Stimulated activated effector memory CD8-positive, alpha-beta T cell treated with anti-CD3 and anti-CD28 coated beads, Interleukin-12 subunit alpha, Interleukin-12 subunit beta, amount 100 ng/mL, for 72 hours (primary cell): ENCODE measurements around the gene PRKAR1B.
"Not testable (repeated sequence)": the region's sequence is repeated elsewhere in the genome, so short reads cannot be mapped to it uniquely, and the experiment has no call there.

Experiments
- ATAC-seq: fragments of 150-1000 bp; cut with Tn5 transposase; 2 replicates; pipeline ENCODE4 v1.10.0; 2021
- DNase-seq, 2 donors: peaks; one replicate each; pipeline ENCODE4 v3.0.0; 2021 to 2022; ENCODE audit warnings: low spot score in 2 of 2
- H3K27ac Mint-ChIP-seq: one replicate; pipeline ENCODE4 v1.8.0; 2022; ENCODE audit warnings: mild to moderate bottlenecking, mixed read lengths
- H3K36me3 Mint-ChIP-seq: one replicate; pipeline ENCODE4 v1.8.0; 2022; ENCODE audit warnings: mild to moderate bottlenecking, mixed read lengths
- H3K4me1 Mint-ChIP-seq: one replicate; pipeline ENCODE4 v1.8.0; 2022; ENCODE audit warnings: mixed read lengths
- H3K4me3 Mint-ChIP-seq: one replicate; pipeline ENCODE4 v1.8.0; 2022; ENCODE audit warnings: mild to moderate bottlenecking, mixed read lengths
- H3K9me3 Mint-ChIP-seq: one replicate; pipeline ENCODE4 v1.8.0; 2022; ENCODE audit warnings: mixed read lengths

The PRKAR1B gene

GRCh38 chr7:666454-667292 is 60.4 kb downstream of the PRKAR1B start:
- no peak for DNase-seq
- Mint-ChIP-seq H3K4me1 (peaks cover 12% of the 10 kb centered on the region), H3K9me3 (no peaks in the 10 kb centered on the region), H3K27ac (no peak overlapping the region), H3K4me3 (no peak overlapping the region), H3K36me3 (no peaks in the 10 kb centered on the region)
- ATAC-seq: peak; percentile 39

GRCh38 chr7:665736-666453 is 61.2 kb downstream of the PRKAR1B start:
- H3K4me3 Mint-ChIP-seq: no peak overlapping the region
- peaks cover 12% of the 10 kb centered on the region for H3K4me1 Mint-ChIP-seq
- H3K36me3 Mint-ChIP-seq: no peaks in the 10 kb centered on the region
- DNase-seq (no peak), ATAC-seq (no peak)
- H3K27ac Mint-ChIP-seq: no peak overlapping the region
- H3K9me3 Mint-ChIP-seq: no peaks in the 10 kb centered on the region

- Mint-ChIP-seq H3K4me1 (peaks cover 12% of the 10 kb centered on the region), H3K9me3 (no peaks in the 10 kb centered on the region), H3K4me3 (no peak overlapping the region), H3K36me3 (no peaks in the 10 kb centered on the region), H3K27ac (no peak overlapping the region)
- ATAC-seq: no peak
- DNase-seq: no peak
Observed at GRCh38 chr7:664997-665735, 61.9 kb downstream of the PRKAR1B start.

- H3K4me1 Mint-ChIP-seq: peaks cover 12% of the 10 kb centered on the region
- DNase-seq (no peak), ATAC-seq (no peak)
- no peak overlapping the region for H3K27ac Mint-ChIP-seq
- no peaks in the 10 kb centered on the region for H3K36me3 Mint-ChIP-seq
- no peak overlapping the region for H3K4me3 Mint-ChIP-seq
- no peaks in the 10 kb centered on the region for H3K9me3 Mint-ChIP-seq
Observed at GRCh38 chr7:664402-664775, 62.7 kb downstream of the PRKAR1B start.

GRCh38 chr7:662576-662975 is 64.5 kb downstream of the PRKAR1B start:
- ATAC-seq (no peak), DNase-seq (no peak)
- peak overlapping the region; percentile 83 for H3K27ac Mint-ChIP-seq
- peaks cover 3% of the 10 kb centered on the region for H3K9me3 Mint-ChIP-seq
- H3K36me3 Mint-ChIP-seq: no peaks in the 10 kb centered on the region
- H3K4me1 Mint-ChIP-seq: peaks cover 12% of the 10 kb centered on the region
- H3K4me3 Mint-ChIP-seq: no peak overlapping the region

- ATAC-seq (no peak), DNase-seq (no peak)
- Mint-ChIP-seq H3K27ac (no peak overlapping the region), H3K4me1 (peaks cover 12% of the 10 kb centered on the region), H3K36me3 (no peaks in the 10 kb centered on the region), H3K9me3 (peaks cover 3% of the 10 kb centered on the region), H3K4me3 (no peak overlapping the region)
Observed at GRCh38 chr7:659996-660395, 67.1 kb downstream of the PRKAR1B start.

- ATAC-seq (no peak), DNase-seq (no peak)
- peaks cover 3% of the 10 kb centered on the region for H3K9me3 Mint-ChIP-seq
- no peaks in the 10 kb centered on the region for H3K36me3 Mint-ChIP-seq
- no peak overlapping the region for H3K27ac Mint-ChIP-seq
- no peak overlapping the region for H3K4me3 Mint-ChIP-seq
- H3K4me1 Mint-ChIP-seq: peaks cover 12% of the 10 kb centered on the region
Observed at GRCh38 chr7:659306-659847, 67.7 kb downstream of the PRKAR1B start.

GRCh38 chr7:657565-658119 is 69.4 kb downstream of the PRKAR1B start:
- ATAC-seq: no peak
- Mint-ChIP-seq H3K4me1 (peaks cover 5% of the 10 kb centered on the region), H3K4me3 (no peak overlapping the region), H3K36me3 (no peaks in the 10 kb centered on the region), H3K9me3 (peaks cover 3% of the 10 kb centered on the region), H3K27ac (no peak overlapping the region)
- no peak for DNase-seq

- not testable (repeated sequence) for H3K27ac Mint-ChIP-seq, H3K4me1 Mint-ChIP-seq, H3K36me3 Mint-ChIP-seq, H3K4me3 Mint-ChIP-seq, DNase-seq, ATAC-seq, H3K9me3 Mint-ChIP-seq
Observed at GRCh38 chr7:657010-657409, 70.1 kb downstream of the PRKAR1B start.

GRCh38 chr7:655758-656157 is 71.3 kb downstream of the PRKAR1B start:
- DNase-seq (no peak), ATAC-seq (no peak)
- no peak overlapping the region for H3K4me3 Mint-ChIP-seq
- H3K27ac Mint-ChIP-seq: no peak overlapping the region
- no peaks in the 10 kb centered on the region for H3K36me3 Mint-ChIP-seq
- H3K4me1 Mint-ChIP-seq: no peaks in the 10 kb centered on the region
- H3K9me3 Mint-ChIP-seq: peaks cover 3% of the 10 kb centered on the region

- Mint-ChIP-seq H3K36me3 (no peaks in the 10 kb centered on the region), H3K4me1 (no peaks in the 10 kb centered on the region), H3K4me3 (no peak overlapping the region), H3K9me3 (peaks cover under 1% of the 10 kb centered on the region), H3K27ac (no peak overlapping the region)
- DNase-seq: no peak
- ATAC-seq: no peak
Observed at GRCh38 chr7:653829-654764, 73.0 kb downstream of the PRKAR1B start.

GRCh38 chr7:652881-653280 is 74.2 kb downstream of the PRKAR1B start:
- Mint-ChIP-seq H3K4me1 (no peaks in the 10 kb centered on the region), H3K27ac (no peak overlapping the region), H3K4me3 (no peak overlapping the region)

GRCh38 chr7:652167-652566 is 74.9 kb downstream of the PRKAR1B start:
- not testable (repeated sequence) for ATAC-seq, H3K36me3 Mint-ChIP-seq, H3K9me3 Mint-ChIP-seq, H3K27ac Mint-ChIP-seq, H3K4me1 Mint-ChIP-seq, H3K4me3 Mint-ChIP-seq
- DNase-seq: peak in 1 of 2 donors; percentile 54

More at GRCh38 chr7:652881-653280, 74.2 kb downstream of the PRKAR1B start:
- no peaks in the 10 kb centered on the region for H3K9me3 Mint-ChIP-seq
- ATAC-seq (no peak), DNase-seq (no peak)
- H3K36me3 Mint-ChIP-seq: no peaks in the 10 kb centered on the region

- Mint-ChIP-seq H3K36me3 (no peaks in the 10 kb centered on the region), H3K4me1 (no peaks in the 10 kb centered on the region), H3K4me3 (no peak overlapping the region), H3K27ac (no peak overlapping the region), H3K9me3 (no peaks in the 10 kb centered on the region)
- DNase-seq (peak in 1 of 2 donors; percentile 64), ATAC-seq (peak; percentile 37)
Observed at GRCh38 chr7:651032-651728, 75.9 kb downstream of the PRKAR1B start.
